Measurements from ENCODE around the gene MEIG1. TPM values are rescaled to one million over a fixed set of nuclear protein-coding genes. Genes with fewer than 3 reads are reported as not detected.
"Not testable (repeated sequence)": the region's sequence is repeated elsewhere in the genome, so short reads cannot be mapped to it uniquely, and the experiment has no call there.

Gene MEIG1
- total and polyA plus RNA-seq, 2 donors (not counting 1 experiment from before 2014, with no cell fraction given), result 0.33 TPM; not detected in 1

GRCh38 chr10:14975672-14976273 is 16.6 kb downstream of the MEIG1 start:
- Histone ChIP-seq H3K79me2 (ENCODE audit: control insufficient read depth, insufficient read depth, low read length) (no peaks in the 10 kb centered on the region), H3K27ac (ENCODE audit: insufficient read depth, low read length) (no peak overlapping the region), H3K9me3 (ENCODE audit: control insufficient read depth, insufficient read depth, low read depth, low read length) (no peaks in the 10 kb centered on the region), H3K4me3 (replicated peaks in 1 of 4; ENCODE audit: control extremely low read depth in 1 of 4, insufficient read depth in 1 of 4, low read depth in 3 of 4, low read length in 4 of 4) (no peak overlapping the region), H4K20me1 (ENCODE audit: control insufficient read depth, extremely low read depth, insufficient read depth, low read length) (no peaks in the 10 kb centered on the region), H3K36me3 (ENCODE audit: control insufficient read depth, insufficient read depth, low read length) (no peaks in the 10 kb centered on the region), H3K4me1 (ENCODE audit: control insufficient read depth, extremely low read depth, insufficient read depth, low read length) (no peaks in the 10 kb centered on the region), H3K27me3 (ENCODE audit: control insufficient read depth, insufficient read depth, low read length) (no peaks in the 10 kb centered on the region), H2AFZ (ENCODE audit: low read length) (no peak overlapping the region), H3K9ac (ENCODE audit: insufficient read depth, low read length) (no peak overlapping the region), H3K4me2 (ENCODE audit: extremely low read depth, insufficient read depth, low read length) (no peak overlapping the region)
- DNase-seq (ENCODE audit: low read depth in 2 of 2), result no peak
- TF ChIP-seq CTCF (conservative IDR thresholded peaks at IDR 0.05 in 1 of 2, IDR thresholded peaks at IDR 0.05 in 1 of 2; ENCODE audit: low read depth in 1 of 2, low read length in 2 of 2) (peak in 1 of 2 donors; percentile 28), EZH2 (IDR thresholded peaks at IDR 0.05; ENCODE audit: low read length, missing control alignments) (no peak)

- Histone ChIP-seq H3K4me3 (replicated peaks in 1 of 4; ENCODE audit: control extremely low read depth in 1 of 4, insufficient read depth in 1 of 4, low read depth in 3 of 4, low read length in 4 of 4) (no peak overlapping the region), H3K4me1 (ENCODE audit: control insufficient read depth, extremely low read depth, insufficient read depth, low read length) (no peaks in the 10 kb centered on the region), H3K79me2 (ENCODE audit: control insufficient read depth, insufficient read depth, low read length) (no peaks in the 10 kb centered on the region), H3K27ac (ENCODE audit: insufficient read depth, low read length) (no peak overlapping the region), H3K36me3 (ENCODE audit: control insufficient read depth, insufficient read depth, low read length) (no peaks in the 10 kb centered on the region), H3K4me2 (ENCODE audit: extremely low read depth, insufficient read depth, low read length) (no peak overlapping the region), H3K9me3 (ENCODE audit: control insufficient read depth, insufficient read depth, low read depth, low read length) (no peaks in the 10 kb centered on the region), H2AFZ (ENCODE audit: low read length) (no peak overlapping the region), H3K9ac (ENCODE audit: insufficient read depth, low read length) (no peak overlapping the region), H4K20me1 (ENCODE audit: control insufficient read depth, extremely low read depth, insufficient read depth, low read length) (no peaks in the 10 kb centered on the region), H3K27me3 (ENCODE audit: control insufficient read depth, insufficient read depth, low read length) (no peaks in the 10 kb centered on the region)
- DNase-seq (ENCODE audit: low read depth in 2 of 2), result no peak
- no peak for TF ChIP-seq CTCF (conservative IDR thresholded peaks at IDR 0.05 in 1 of 2, IDR thresholded peaks at IDR 0.05 in 1 of 2; ENCODE audit: low read depth in 1 of 2, low read length in 2 of 2)
- TF ChIP-seq EZH2 (IDR thresholded peaks at IDR 0.05; ENCODE audit: low read length, missing control alignments), result no peak
These were observed 23.6 kb downstream of the MEIG1 start for GRCh38 chr10:14982744-14983143.

- not testable (repeated sequence) for H2AFZ ChIP-seq (ENCODE audit: low read length); H4K20me1 ChIP-seq (ENCODE audit: control insufficient read depth, extremely low read depth, insufficient read depth, low read length); H3K4me2 ChIP-seq (ENCODE audit: extremely low read depth, insufficient read depth, low read length); H3K4me3 ChIP-seq (replicated peaks in 1 of 4; ENCODE audit: control extremely low read depth in 1 of 4, insufficient read depth in 1 of 4, low read depth in 3 of 4, low read length in 4 of 4); DNase-seq (ENCODE audit: low read depth in 2 of 2); H3K4me1 ChIP-seq (ENCODE audit: control insufficient read depth, extremely low read depth, insufficient read depth, low read length); H3K36me3 ChIP-seq (ENCODE audit: control insufficient read depth, insufficient read depth, low read length); H3K27ac ChIP-seq (ENCODE audit: insufficient read depth, low read length); H3K27me3 ChIP-seq (ENCODE audit: control insufficient read depth, insufficient read depth, low read length); H3K9me3 ChIP-seq (ENCODE audit: control insufficient read depth, insufficient read depth, low read depth, low read length); H3K79me2 ChIP-seq (ENCODE audit: control insufficient read depth, insufficient read depth, low read length); H3K9ac ChIP-seq (ENCODE audit: insufficient read depth, low read length)
These were observed 30.4 kb downstream of the MEIG1 start for GRCh38 chr10:14989552-14989951.

Measured in fibroblast of lung (primary cell).